Activated T-helper 2 cell treated with anti-CD3 and anti-CD28 coated beads, Interferon-gamma antibody, Interleukin-2, Interleukin-4, amounts not matched to agents 10 μg/mL and 5 μg/mL and 100 μg/mL, durations not matched to agents 14 hours and 24 hours and 36 hours (primary cell): ENCODE measurements around the gene GRID1. TPM values are rescaled to one million over a fixed set of nuclear protein-coding genes. Genes with fewer than 3 reads are reported as not detected.

Source experiments
- DNase-seq: peaks from one replicate; pipeline ENCODE4 v3.0.0; 2021; ENCODE audit warnings: low spot score
- H3K27ac Mint-ChIP-seq: one replicate; pipeline ENCODE4 v1.8.0; 2021; ENCODE audit warnings: mixed read lengths
- H3K27me3 Mint-ChIP-seq: one replicate; pipeline ENCODE4 v1.8.0; 2021; ENCODE audit warnings: low read depth, mixed read lengths
- H3K36me3 Mint-ChIP-seq: one replicate; pipeline ENCODE4 v1.8.0; 2021; ENCODE audit warnings: low read depth, mixed read lengths
- H3K4me1 Mint-ChIP-seq: one replicate; pipeline ENCODE4 v1.8.0; 2021; ENCODE audit warnings: low read depth, mixed read lengths
- H3K4me3 Mint-ChIP-seq: one replicate; pipeline ENCODE4 v1.8.0; 2021; ENCODE audit warnings: low read depth, mild to moderate bottlenecking, moderate library complexity, mixed read lengths
- H3K9me3 Mint-ChIP-seq: one replicate; pipeline ENCODE4 v1.8.0; 2021; ENCODE audit warnings: mixed read lengths
- intact Hi-C: fragments of 100-400 bp; cut with micrococcal nuclease; formaldehyde crosslinking; loops from one replicate; pipeline ENCODE4 v1.15.1; 2023
- total RNA-seq: library from RNA; stranded (reverse); gene quantifications from 2 replicates; pipeline ENCODE4 v1.2.3, GENCODE V29; 2022

The GRID1 gene
- total RNA-seq, 1 donor from 2014 or later, result not detected

DNA sequence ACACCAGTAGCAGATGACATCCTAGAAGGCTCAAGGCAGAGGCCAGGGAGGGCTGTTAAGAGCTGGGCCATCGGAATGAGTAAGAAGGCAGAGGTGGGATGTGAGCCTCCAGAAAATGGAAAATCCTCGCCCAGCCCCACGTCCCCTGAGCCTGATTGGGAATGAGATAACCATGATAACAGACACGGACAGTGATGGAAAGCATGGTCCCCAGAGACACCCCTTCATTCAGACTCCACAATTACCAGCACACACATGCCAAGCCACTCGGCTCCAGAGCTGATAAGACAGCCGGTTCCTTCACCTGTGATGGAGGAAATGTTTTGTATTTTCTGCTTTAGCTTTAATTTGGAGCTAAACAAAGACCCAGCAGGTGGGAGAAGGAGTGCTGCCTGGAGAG, 106.0 kb downstream of the GRID1 start:
- Mint-ChIP-seq H3K27me3 (peaks cover 11% of the 10 kb centered on the region), H3K4me1 (no peaks in the 10 kb centered on the region), H3K9me3 (no peaks in the 10 kb centered on the region), H3K36me3 (no peaks in the 10 kb centered on the region), H3K4me3 (no peak overlapping the region), H3K27ac (no peak overlapping the region)
- intact Hi-C loops, result no loop called here
- DNase-seq, result no peak

DNA sequence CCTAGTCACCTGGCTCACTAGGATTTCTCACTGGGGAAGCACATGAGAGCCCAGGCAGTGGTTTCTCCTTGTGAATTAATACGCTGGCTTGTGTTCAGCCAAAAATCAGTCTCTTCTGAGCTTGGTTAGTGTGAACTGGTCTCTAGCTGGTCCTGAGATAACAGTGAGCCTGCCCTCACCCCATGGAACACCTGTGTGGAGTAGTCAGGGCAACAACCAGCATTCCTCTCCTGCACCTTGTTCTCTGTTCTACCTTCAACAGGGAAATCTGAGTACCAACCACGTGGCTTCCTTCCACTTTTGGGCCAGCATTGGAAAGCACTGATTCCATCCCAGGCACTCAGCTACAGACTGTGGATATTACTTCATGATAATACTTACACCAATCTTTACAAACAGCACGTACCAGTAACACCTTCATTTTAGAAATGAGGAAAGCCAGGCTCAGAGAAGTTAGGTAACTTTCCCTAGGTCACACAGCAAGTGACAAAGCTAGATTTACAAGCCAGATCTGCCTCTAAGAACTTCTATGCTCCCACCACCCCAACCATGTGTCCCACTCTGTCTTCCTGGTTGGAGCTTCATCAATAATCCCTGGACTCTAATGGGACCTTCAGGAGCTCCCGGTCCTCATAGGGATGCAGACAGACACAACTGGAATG, 106.6 kb downstream of the GRID1 start:
- Mint-ChIP-seq H3K4me1 (no peaks in the 10 kb centered on the region), H3K4me3 (no peak overlapping the region)
- no peak for DNase-seq

DNA sequence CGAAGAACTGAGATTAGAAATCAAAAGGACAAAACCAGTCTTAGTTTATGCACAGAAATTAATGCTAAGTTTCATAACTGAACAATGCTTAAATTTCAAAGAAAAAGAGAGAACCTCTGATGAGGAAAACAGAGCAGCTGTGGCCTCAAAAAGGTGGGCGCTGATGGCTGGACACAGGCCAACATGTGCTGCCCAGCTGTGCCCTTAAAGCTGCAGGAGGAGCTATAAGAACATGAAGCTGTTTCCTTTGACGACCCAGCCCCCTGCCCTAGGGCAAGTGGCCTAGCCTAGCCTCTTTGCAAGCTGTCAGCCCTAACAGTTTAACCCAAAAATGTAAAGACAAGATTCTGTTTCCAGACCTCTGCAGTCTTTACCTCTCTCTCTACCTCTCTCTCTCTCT, 107.7 kb downstream of the GRID1 start:
- H3K9me3 Mint-ChIP-seq, result no peaks in the 10 kb centered on the region
- no peak overlapping the region for H3K4me3 Mint-ChIP-seq
- no peak overlapping the region for H3K27ac Mint-ChIP-seq

More for the DNA sequence above, 106.6 kb downstream of the GRID1 start:
- no peak overlapping the region for H3K27ac Mint-ChIP-seq
- no peaks in the 10 kb centered on the region for H3K9me3 Mint-ChIP-seq
- peaks cover 11% of the 10 kb centered on the region for H3K27me3 Mint-ChIP-seq
- intact Hi-C loops, result no loop called here
- no peaks in the 10 kb centered on the region for H3K36me3 Mint-ChIP-seq

DNA sequence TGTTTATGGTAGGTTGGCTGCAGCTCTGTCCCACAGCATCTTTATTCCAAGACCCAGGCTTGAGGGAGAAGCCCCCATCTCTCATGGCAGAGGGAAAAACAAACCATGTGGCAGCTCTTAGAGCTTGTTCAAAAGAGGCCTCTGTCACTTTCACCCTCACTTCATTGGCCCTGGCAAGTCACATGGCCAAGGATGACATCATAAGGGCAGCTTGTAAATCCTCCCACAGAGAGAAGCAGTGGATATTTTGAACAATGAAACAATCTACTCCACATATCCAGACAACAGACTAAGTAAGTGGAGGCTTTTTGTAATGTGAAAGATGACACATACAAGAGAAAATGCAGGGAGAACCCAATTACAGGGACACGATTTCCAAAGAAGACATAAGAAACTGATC, 108.1 kb downstream of the GRID1 start:
- Mint-ChIP-seq H3K36me3 (no peaks in the 10 kb centered on the region), H3K4me3 (no peak overlapping the region), H3K9me3 (no peaks in the 10 kb centered on the region), H3K27me3 (peaks cover 7% of the 10 kb centered on the region), H3K4me1 (no peaks in the 10 kb centered on the region), H3K27ac (no peak overlapping the region)
- DNase-seq, result no peak
- intact Hi-C loops, result no loop called here

More for the DNA sequence above, 107.7 kb downstream of the GRID1 start:
- Mint-ChIP-seq H3K27me3 (peaks cover 7% of the 10 kb centered on the region), H3K36me3 (no peaks in the 10 kb centered on the region), H3K4me1 (no peaks in the 10 kb centered on the region)
- intact Hi-C loops, result no loop called here
- DNase-seq, result no peak

DNA sequence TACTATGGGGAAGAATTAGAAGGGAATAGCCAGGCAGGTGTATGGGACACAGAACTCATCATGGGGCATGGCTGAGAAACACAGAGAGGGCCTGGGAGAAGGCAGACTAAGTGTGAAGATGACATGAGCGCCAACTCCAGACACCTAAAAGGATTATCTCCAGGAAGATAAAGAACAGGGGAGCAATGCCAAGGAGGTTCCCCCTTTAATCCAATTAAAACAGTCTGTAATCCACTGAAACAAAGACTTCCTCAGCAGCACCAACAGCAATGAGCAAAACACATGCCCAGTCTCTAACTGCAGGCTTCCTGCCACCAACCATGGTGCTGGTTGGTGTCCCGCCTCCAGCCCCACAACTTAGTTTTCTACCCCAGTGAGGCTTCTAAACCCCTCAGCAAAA, 108.9 kb downstream of the GRID1 start:
- no peak for DNase-seq
- intact Hi-C loops, result no loop called here
- no peaks in the 10 kb centered on the region for H3K4me1 Mint-ChIP-seq
- no peak overlapping the region for H3K27ac Mint-ChIP-seq
- H3K36me3 Mint-ChIP-seq, result no peaks in the 10 kb centered on the region
- peaks cover 5% of the 10 kb centered on the region for H3K27me3 Mint-ChIP-seq
- H3K9me3 Mint-ChIP-seq, result no peaks in the 10 kb centered on the region
- no peak overlapping the region for H3K4me3 Mint-ChIP-seq

DNA sequence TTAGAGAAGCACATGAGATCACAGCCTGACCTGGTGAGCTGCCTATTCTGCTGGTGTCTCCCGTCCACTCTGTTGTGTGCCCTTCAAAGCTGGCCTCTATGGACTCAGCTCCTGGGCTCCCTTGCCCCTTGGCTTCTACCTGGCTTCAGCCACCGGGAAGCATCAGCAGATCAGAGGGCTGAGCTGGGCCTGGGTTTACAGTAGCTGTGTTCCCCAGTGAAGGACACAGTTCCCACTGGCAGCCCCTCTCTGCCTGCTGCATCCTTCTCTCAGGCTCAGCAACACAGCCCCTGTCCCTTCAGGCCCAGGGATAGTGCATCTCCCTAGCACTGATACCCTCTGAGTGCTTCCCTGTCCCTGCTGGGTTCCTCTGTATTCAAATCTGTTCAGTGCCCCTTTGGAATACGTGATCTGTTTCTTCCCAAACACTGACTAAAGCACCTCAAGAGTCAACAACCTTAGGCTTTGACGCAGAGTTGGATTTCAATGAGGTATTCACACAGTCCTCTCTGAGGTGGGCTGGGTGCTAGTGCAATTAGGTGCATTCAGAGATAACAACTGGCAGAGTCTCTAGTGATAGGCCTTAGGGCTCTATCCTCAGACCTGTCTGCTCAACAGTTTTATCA, 109.8 kb downstream of the GRID1 start:
- DNase-seq, result no peak
- no peaks in the 10 kb centered on the region for H3K4me1 Mint-ChIP-seq
- intact Hi-C loops, result no loop called here
- H3K27ac Mint-ChIP-seq, result no peak overlapping the region
- no peaks in the 10 kb centered on the region for H3K36me3 Mint-ChIP-seq
- peaks cover 3% of the 10 kb centered on the region for H3K27me3 Mint-ChIP-seq
- no peaks in the 10 kb centered on the region for H3K9me3 Mint-ChIP-seq
- H3K4me3 Mint-ChIP-seq, result no peak overlapping the region

DNA sequence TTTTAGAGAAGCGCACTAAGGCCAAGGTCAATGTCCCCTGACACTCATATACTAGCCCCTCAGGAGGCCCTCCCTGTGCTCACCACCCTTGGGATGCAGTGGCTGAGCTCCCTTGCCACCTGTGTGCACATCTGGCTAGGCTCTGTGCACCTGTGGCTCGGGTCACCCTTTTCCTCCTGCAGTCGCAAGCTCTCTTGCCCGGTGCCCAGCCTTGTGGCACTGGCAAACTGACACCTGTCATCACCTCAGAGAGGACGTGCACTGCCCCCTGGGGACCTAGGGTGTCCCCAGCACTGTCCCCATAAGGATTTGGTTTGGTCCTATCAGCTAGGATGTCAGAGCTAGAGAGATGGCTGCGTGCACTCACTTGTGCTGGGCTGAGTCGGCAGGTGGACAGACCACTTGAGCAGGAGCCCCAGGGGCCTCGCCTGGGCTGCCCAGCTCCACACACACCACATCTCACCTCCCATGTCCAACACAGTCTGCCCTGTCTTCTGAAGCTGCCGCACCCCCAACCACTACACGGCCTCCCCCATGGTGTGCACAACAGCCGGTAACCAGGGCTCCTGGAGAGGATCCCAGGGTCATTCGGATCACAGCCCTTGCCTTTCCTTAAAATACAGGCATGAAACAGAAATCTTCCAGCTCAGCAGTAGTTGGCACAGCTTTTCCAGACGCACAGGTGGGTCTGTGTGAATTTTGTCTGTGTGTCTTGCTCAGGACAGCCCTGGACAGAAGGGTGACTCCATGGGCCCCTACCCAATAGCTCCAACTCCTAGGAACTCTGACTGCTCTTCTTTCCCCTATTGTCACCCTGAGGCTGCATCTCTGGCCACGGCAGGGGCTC, 111.0 kb downstream of the GRID1 start:
- DNase-seq, result no peak

DNA sequence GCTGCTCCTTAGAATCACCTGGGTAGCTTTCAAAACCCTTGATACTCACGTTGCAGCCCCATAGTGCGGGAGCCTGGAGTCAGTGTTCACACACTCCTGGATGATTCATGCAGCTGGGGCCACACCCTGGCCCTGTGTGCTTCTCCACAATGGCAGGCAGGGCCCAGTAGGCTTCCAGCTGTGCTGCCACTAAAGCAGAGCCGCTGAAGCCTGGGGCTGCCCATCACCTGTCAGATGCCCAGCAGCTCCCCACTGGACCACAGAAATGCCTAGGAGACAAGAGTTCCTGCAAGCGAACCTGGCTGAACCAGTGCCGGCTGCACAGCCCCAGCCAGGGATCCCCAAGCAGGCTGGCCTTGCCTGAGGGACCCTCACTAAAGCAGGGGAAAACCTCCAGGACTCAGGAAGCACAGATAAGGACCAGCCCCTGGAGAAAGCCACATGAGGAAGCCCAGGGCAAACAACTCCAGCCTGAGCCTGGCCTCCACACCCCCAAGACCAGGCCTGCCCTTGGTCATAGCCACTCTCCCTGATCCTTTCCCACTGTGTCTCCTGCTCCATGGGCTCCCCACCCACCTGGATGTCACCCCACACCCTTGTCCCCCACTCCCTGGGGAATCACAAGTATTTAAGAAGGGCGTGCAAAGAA, 111.9 kb downstream of the GRID1 start:
- Mint-ChIP-seq H3K27me3 (no peaks in the 10 kb centered on the region), H3K4me1 (no peaks in the 10 kb centered on the region), H3K9me3 (no peaks in the 10 kb centered on the region), H3K36me3 (no peaks in the 10 kb centered on the region), H3K27ac (no peak overlapping the region), H3K4me3 (no peak overlapping the region)
- intact Hi-C loops, result no loop called here
- DNase-seq, result no peak

More for the DNA sequence above, 111.0 kb downstream of the GRID1 start:
- intact Hi-C loops, result no loop called here
- Mint-ChIP-seq H3K4me1 (no peaks in the 10 kb centered on the region), H3K27ac (no peak overlapping the region), H3K36me3 (no peaks in the 10 kb centered on the region), H3K4me3 (no peak overlapping the region), H3K9me3 (no peaks in the 10 kb centered on the region), H3K27me3 (peaks cover 3% of the 10 kb centered on the region)

DNA sequence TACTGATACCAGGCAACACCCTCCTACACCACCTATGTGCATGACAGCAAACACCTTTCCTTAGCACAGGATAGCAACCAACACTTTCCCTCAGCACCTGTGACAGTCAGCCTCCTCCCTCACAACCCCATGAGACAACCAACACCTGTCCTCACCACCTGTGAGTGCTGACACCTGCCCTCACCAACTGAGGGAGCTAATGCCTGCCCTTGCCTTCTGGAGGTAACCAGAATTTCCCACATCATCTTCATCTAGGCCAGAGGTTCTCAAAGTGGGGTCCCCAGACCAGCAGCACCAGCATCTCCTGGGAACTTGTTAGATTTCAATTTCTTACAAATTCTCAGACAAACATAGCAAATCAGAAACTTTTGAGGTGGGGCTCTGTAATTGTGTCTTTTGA, 112.5 kb downstream of the GRID1 start:
- no peak for DNase-seq
- intact Hi-C loops, result no loop called here
- H3K9me3 Mint-ChIP-seq, result no peaks in the 10 kb centered on the region
- no peak overlapping the region for H3K27ac Mint-ChIP-seq
- H3K27me3 Mint-ChIP-seq, result no peaks in the 10 kb centered on the region
- no peaks in the 10 kb centered on the region for H3K4me1 Mint-ChIP-seq
- no peaks in the 10 kb centered on the region for H3K36me3 Mint-ChIP-seq
- H3K4me3 Mint-ChIP-seq, result no peak overlapping the region

DNA sequence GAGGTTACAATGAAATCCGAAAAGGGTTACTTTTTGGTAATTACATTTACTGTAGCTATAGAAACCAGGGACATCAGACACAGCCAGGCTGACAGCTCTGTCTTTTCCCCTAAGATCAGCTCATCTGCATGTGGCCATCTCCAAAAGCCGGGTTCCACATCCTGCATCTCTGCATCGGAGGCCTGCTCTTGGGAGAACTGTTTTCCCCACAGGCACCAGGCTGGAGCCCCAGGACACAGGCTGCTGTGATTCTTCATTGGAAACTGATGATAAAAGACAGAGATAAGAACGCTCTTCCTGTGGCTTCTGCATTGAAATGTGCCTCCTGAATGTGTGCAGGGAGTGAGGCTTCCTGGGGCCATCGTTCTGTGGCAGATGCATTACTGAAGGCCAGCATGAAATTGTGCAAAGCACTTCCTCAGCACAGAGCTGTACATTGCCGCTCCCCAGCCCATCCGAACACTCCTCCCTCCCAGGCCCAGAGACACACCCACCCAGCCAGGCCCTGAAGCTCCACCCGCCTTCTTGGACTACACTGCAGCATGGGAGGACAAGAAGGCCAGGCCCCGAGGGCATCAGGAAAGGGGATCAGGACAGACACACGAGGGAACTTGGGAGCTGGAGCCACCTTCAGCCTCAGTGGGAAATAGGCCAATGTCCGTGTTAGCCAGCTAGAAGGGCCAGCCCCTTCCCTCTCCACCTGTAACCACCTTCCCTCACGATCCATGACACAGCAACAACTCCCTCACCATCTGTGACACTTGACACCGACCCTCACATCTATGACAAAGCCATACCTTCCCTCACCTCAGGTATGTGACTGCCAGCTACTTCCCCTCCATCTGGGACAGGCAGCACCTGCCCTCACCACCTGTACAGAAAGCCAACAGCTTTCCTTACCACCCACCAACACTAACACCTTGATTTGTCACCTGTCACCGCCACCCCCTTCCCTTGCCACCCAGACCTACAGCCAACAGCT, 113.2 kb downstream of the GRID1 start:
- no peaks in the 10 kb centered on the region for H3K36me3 Mint-ChIP-seq
- H3K27ac Mint-ChIP-seq, result no peak overlapping the region
- H3K4me3 Mint-ChIP-seq, result no peak overlapping the region
- no peaks in the 10 kb centered on the region for H3K4me1 Mint-ChIP-seq
- intact Hi-C loops, result no loop called here
- no peaks in the 10 kb centered on the region for H3K9me3 Mint-ChIP-seq
- no peak for DNase-seq
- no peaks in the 10 kb centered on the region for H3K27me3 Mint-ChIP-seq

DNA sequence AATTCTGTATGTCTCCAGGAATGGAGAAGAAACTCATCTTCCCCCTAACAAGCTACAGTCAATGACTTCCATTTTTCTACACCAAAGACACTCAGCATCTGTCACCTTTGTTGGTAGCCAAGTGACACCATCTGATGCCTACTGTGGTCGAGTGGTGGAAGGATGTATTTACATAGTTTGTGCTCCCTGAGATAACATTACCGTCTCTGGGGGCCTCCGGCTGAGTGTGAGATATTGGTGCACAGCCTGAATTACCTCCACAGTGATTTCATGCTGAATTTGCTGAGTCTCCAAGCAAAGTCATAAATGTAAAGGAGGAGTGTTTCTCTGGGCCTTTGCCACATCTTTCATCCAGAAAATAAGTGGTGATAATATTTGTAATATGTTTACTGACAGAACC, 114.0 kb downstream of the GRID1 start:
- intact Hi-C loops, result no loop called here
- H3K9me3 Mint-ChIP-seq, result no peaks in the 10 kb centered on the region
- no peak overlapping the region for H3K4me3 Mint-ChIP-seq
- H3K4me1 Mint-ChIP-seq, result no peaks in the 10 kb centered on the region
- H3K36me3 Mint-ChIP-seq, result no peaks in the 10 kb centered on the region
- H3K27me3 Mint-ChIP-seq, result no peaks in the 10 kb centered on the region
- DNase-seq, result no peak
- H3K27ac Mint-ChIP-seq, result no peak overlapping the region

DNA sequence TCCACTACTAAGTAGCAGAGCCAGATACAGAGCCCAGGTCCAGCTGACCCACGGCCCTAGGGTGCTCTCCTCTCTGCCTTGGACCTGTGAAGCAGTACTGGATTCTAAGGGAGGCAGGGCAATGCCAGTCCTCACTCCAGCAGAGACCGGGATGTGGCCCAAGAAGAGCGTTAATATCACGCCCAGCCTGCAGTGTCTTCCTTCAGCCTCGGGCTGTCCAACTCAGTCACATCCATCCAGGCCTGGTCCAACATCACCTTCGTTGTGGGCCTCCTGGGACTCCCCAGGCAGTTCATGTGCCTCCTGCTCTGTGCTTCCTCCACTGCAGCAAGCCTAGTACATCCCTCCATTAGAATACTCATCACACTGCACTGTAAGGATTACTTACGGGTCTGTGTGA, 114.5 kb downstream of the GRID1 start:
- no peak for DNase-seq
- Mint-ChIP-seq H3K27me3 (no peaks in the 10 kb centered on the region), H3K4me1 (no peaks in the 10 kb centered on the region), H3K36me3 (no peaks in the 10 kb centered on the region), H3K9me3 (no peaks in the 10 kb centered on the region), H3K4me3 (no peak overlapping the region), H3K27ac (no peak overlapping the region)
- intact Hi-C loops, result no loop called here
